ENCODE measurements around the gene SEPTIN12. TPM values are rescaled to one million over a fixed set of nuclear protein-coding genes. Genes with fewer than 3 reads are reported as not detected.

SEPTIN12 gene
- total and polyA plus RNA-seq, 2 of the 4 experiments (the other 2 are of a cell fraction) = not detected

DNA sequence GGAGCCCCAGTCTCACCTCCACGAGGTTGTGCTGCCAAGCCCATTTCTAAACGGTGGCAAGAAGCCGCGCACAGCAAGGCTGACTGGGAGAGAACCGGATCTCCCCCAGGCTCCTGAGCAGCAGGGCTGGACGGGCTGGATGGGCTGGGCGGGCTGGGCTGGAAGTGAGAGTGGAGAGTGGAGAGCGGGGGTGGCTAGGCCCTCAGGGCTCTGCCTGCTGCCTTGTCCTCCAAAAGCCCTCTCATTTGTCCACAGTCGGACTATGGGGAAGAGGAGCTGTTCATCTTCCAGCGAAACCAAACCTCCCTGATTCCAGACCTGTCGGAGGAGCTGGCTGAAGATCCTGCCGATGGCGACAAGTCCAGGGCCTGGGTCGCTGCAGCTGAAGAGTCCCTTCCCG is 50.6 kb downstream of the SEPTIN12 start:
- H3K9ac ChIP-seq (ENCODE audit: low read depth, low read length) = no peak overlapping the region

More for the DNA sequence above, 50.6 kb downstream of the SEPTIN12 start:
- no TSS peak for BruUV-seq (replicated peaks)
- Histone ChIP-seq H4K20me1 (ENCODE audit: insufficient read depth, low read length) (peaks cover 3% of the 10 kb centered on the region; the same call in 1 of the 2 replicates), H3K23ac (ENCODE audit: low read depth, low read length) (no peak overlapping the region), H3K4me1 (ENCODE audit: control insufficient read depth, insufficient read depth, low read length) (peaks cover 4% of the 10 kb centered on the region), H3K56ac (ENCODE audit: extremely low read depth, insufficient read depth, low read length) (no peak overlapping the region), H3K27me3 (ENCODE audit: control insufficient read depth, insufficient read depth, low read length) (no peaks in the 10 kb centered on the region), H2BK15ac (ENCODE audit: low read depth, low read length) (no peak overlapping the region), H2AK9ac (replicated peaks; ENCODE audit: low read depth, low read length, poor library complexity) (no peak overlapping the region), H2BK120ac (ENCODE audit: low read depth, low read length) (no peak overlapping the region), H3K9me1 (ENCODE audit: insufficient read depth, low read length) (no peaks in the 10 kb centered on the region; the same call in 1 of the 2 replicates), H3K4me2 (ENCODE audit: low read depth, low read length) (no peak overlapping the region), H3K27ac (ENCODE audit: insufficient read depth, low read length) (no peak overlapping the region), H3K4ac (ENCODE audit: low read depth, low read length) (no peak overlapping the region), H3K9me3 (ENCODE audit: control insufficient read depth, insufficient read depth, low read length) (no peaks in the 10 kb centered on the region), H3K79me1 (ENCODE audit: low read depth in 1 of 2, low read length in 2 of 2) (peaks cover 6 to 12% of the 10 kb centered on the region in 2 experiments; a peak in 3 of 4 replicates), H4K5ac (ENCODE audit: low read depth, low read length) (no peak overlapping the region), H4K91ac (ENCODE audit: insufficient read depth, low read depth, low read length) (no peak overlapping the region), H3K14ac (replicated peaks; ENCODE audit: low read depth, low read length) (no peak overlapping the region), H3K18ac (ENCODE audit: low read depth, low read length) (no peak overlapping the region), H3K36me3 (ENCODE audit: control insufficient read depth, insufficient read depth, low read length) (no peaks in the 10 kb centered on the region), H4K8ac (ENCODE audit: low read depth in 2 of 2, low read length in 2 of 2) (no peak overlapping the region), H2BK20ac (ENCODE audit: low read depth, low read length) (no peak overlapping the region), H2AFZ (replicated peaks; ENCODE audit: low read length, poor library complexity) (no peak overlapping the region), H3K4me3 (ENCODE audit: insufficient read depth, low read depth, low read length) (no peak overlapping the region), H2BK5ac (ENCODE audit: low read depth, low read length, poor library complexity, severe bottlenecking) (no peak overlapping the region), H2AK5ac (ENCODE audit: low read depth, low read length) (no peak overlapping the region)
- ATAC-seq (ENCODE audit: low read depth) (no peak), DNase-seq (no peak)
- dilution Hi-C loops (cut with HindIII; ENCODE audit: low sequenced_read_pairs, unreplicated experiment) = no loop called here
- ChIA-PET CTCF (interaction anchor here (0.6 kb wide), 1 partner anchor 13 kb away, joined by 3 read pairs; no protein-coding TSS in a partner anchor), POLR2A (ENCODE audit: unreplicated experiment) (no interaction called here)
- in situ Hi-C loops (cut with MboI; ENCODE audit: low sequenced_read_pairs) = no loop called here
- WGBS, 2 experiments (ENCODE audit: extremely low coverage in 2 of 2, insufficient read length in 1 of 2) = 81% methylated on average over 4 of the region's 15 CpGs; no CpG with 5 or more reads in 1 of the 2 experiments
- intact Hi-C loops (cut with micrococcal nuclease) = no loop called here
- TF ChIP-seq FOS (IDR thresholded peaks at IDR 0.05; ENCODE audit: low read depth, low read length) (no peak), CHD1 (IDR thresholded peaks at IDR 0.05; ENCODE audit: low read depth, low read length) (no peak), RAD21 (IDR thresholded peaks at IDR 0.05; ENCODE audit: low read length) (no peak), MAZ (IDR thresholded peaks at IDR 0.05; ENCODE audit: borderline replicate concordance, low read depth, low read length) (no peak), POLR2A (IDR thresholded peaks at IDR 0.05; ENCODE audit: low read depth, low read length) (no peak), SMC3 (IDR thresholded peaks at IDR 0.05; ENCODE audit: low read depth, low read length) (no peak), MAFK (IDR thresholded peaks at IDR 0.05; ENCODE audit: low read depth, low read length) (no peak), CEBPB (IDR thresholded peaks at IDR 0.05; ENCODE audit: low read depth, low read length) (no peak)
- TF ChIP-seq, protein P1, sequence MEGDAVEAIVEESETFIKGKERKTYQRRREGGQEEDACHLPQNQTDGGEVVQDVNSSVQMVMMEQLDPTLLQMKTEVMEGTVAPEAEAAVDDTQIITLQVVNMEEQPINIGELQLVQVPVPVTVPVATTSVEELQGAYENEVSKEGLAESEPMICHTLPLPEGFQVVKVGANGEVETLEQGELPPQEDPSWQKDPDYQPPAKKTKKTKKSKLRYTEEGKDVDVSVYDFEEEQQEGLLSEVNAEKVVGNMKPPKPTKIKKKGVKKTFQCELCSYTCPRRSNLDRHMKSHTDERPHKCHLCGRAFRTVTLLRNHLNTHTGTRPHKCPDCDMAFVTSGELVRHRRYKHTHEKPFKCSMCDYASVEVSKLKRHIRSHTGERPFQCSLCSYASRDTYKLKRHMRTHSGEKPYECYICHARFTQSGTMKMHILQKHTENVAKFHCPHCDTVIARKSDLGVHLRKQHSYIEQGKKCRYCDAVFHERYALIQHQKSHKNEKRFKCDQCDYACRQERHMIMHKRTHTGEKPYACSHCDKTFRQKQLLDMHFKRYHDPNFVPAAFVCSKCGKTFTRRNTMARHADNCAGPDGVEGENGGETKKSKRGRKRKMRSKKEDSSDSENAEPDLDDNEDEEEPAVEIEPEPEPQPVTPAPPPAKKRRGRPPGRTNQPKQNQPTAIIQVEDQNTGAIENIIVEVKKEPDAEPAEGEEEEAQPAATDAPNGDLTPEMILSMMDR (conservative IDR thresholded peaks at IDR 0.05; ENCODE audit: low read depth, low read length) = no peak

Data from IMR-90 (cell line).